GM12891 (cell line): ENCODE measurements around the gene CREBRF.
"Not testable (repeated sequence)": the region's sequence is repeated elsewhere in the genome, so short reads cannot be mapped to it uniquely, and the experiment has no call there.

Experiments used
- POLR2A ChIP-seq: IDR thresholded peaks from 2 replicates; pipeline ENCODE4 v1.6.1; 2011; ENCODE audit warnings: low read depth, low read length, control low read depth
- POLR2AphosphoS5 ChIP-seq: IDR thresholded peaks from 2 replicates; pipeline ENCODE4 v1.6.1; 2011; ENCODE audit warnings: low read depth, low read length, control low read depth

GRCh38 chr5:173132166-173132565, 76.0 kb downstream of the CREBRF start:
- not testable (repeated sequence) for TF ChIP-seq POLR2AphosphoS5, POLR2A
